OCI-LY1 (cell line): Measurements from ENCODE around the gene UHMK1.

ENCODE experiments used
- CTCF ChIP-seq: fragments of 200-600 bp; sonication (generic), shearing (Covaris generic); IDR thresholded peaks from 2 replicates; pipeline ENCODE4 v1.5.1; 2017; ENCODE audit warnings: mild to moderate bottlenecking, antibody characterized with exemption, low read length, moderate library complexity, mixed read lengths
- EZH2 ChIP-seq: fragments of 200-600 bp; sonication (generic), shearing (Covaris generic); IDR thresholded peaks from 2 replicates; pipeline ENCODE4 v1.8.0; 2017; ENCODE audit warnings: borderline replicate concordance, mixed run types, mild to moderate bottlenecking, antibody characterized with exemption, low read length, moderate library complexity, mixed read lengths

- no peak for TF ChIP-seq CTCF
- TF ChIP-seq EZH2: no peak
These were observed 53.3 kb downstream of the UHMK1 start for GRCh38 chr1:162550925-162551324.
